BE2C (cell line): Measurements from ENCODE around the gene GAB3.

Experiments used
- DNase-seq: peaks from one replicate; pipeline ENCODE4 v3.0.0-alpha.2; 2020
- H3K27me3 ChIP-seq: fragments of 250-450 bp; sonication (Bioruptor Pico); 2 replicates; pipeline ENCODE4 v1.5.1; 2020; ENCODE audit warnings: mild to moderate bottlenecking
- H3K36me3 ChIP-seq: fragments of 250-450 bp; sonication (Bioruptor Pico); 2 replicates; pipeline ENCODE4 v1.5.1; 2020; ENCODE audit warnings: mild to moderate bottlenecking
- H3K4me1 ChIP-seq: fragments of 250-450 bp; sonication (Bioruptor Pico); 2 replicates; pipeline ENCODE4 v1.5.1; 2020
- H3K4me3 ChIP-seq: 2 replicates; pipeline ENCODE4 v1.5.1; 2011; ENCODE audit warnings: low read depth, low read length
- H3K9me3 ChIP-seq: fragments of 250-450 bp; sonication (Bioruptor Pico); 2 replicates; pipeline ENCODE4 v1.5.1; 2020
- CTCF ChIP-seq: IDR thresholded peaks from 2 replicates; pipeline ENCODE4 v1.5.1; 2012; ENCODE audit warnings: mild to moderate bottlenecking, low read depth, low read length

Gene GAB3

GRCh38 chrX:154791939-154792338, 41.1 kb upstream of the GAB3 start:
- Histone ChIP-seq H3K27me3 (no peaks in the 10 kb centered on the region), H3K36me3 (no peaks in the 10 kb centered on the region), H3K4me3 (no peak overlapping the region), H3K4me1 (no peaks in the 10 kb centered on the region), H3K9me3 (no peaks in the 10 kb centered on the region)
- TF ChIP-seq CTCF = no peak
- no peak for DNase-seq

GRCh38 chrX:154791467-154791866, 40.6 kb upstream of the GAB3 start:
- Histone ChIP-seq H3K36me3 (no peaks in the 10 kb centered on the region), H3K4me3 (no peak overlapping the region), H3K4me1 (no peaks in the 10 kb centered on the region), H3K27me3 (no peaks in the 10 kb centered on the region), H3K9me3 (no peaks in the 10 kb centered on the region)
- DNase-seq = no peak
- TF ChIP-seq CTCF = no peak

GRCh38 chrX:154785716-154786115, 34.8 kb upstream of the GAB3 start:
- Histone ChIP-seq H3K27me3 (no peaks in the 10 kb centered on the region), H3K4me1 (no peaks in the 10 kb centered on the region), H3K9me3 (no peaks in the 10 kb centered on the region), H3K36me3 (no peaks in the 10 kb centered on the region), H3K4me3 (no peak overlapping the region)
- DNase-seq = no peak
- no peak for TF ChIP-seq CTCF

- Histone ChIP-seq H3K9me3 (no peaks in the 10 kb centered on the region), H3K36me3 (peaks cover 2% of the 10 kb centered on the region), H3K4me1 (no peaks in the 10 kb centered on the region), H3K27me3 (no peaks in the 10 kb centered on the region), H3K4me3 (no peak overlapping the region)
- DNase-seq = no peak
- no peak for TF ChIP-seq CTCF
Measured at GRCh38 chrX:154784149-154784995, 33.5 kb upstream of the GAB3 start.

GRCh38 chrX:154780968-154781367, 30.1 kb upstream of the GAB3 start:
- H3K36me3 ChIP-seq = peaks cover 32% of the 10 kb centered on the region
- H3K27me3 ChIP-seq = no peaks in the 10 kb centered on the region
- no peak for DNase-seq
- H3K9me3 ChIP-seq = no peaks in the 10 kb centered on the region
- no peaks in the 10 kb centered on the region for H3K4me1 ChIP-seq
- no peak overlapping the region for H3K4me3 ChIP-seq
- TF ChIP-seq CTCF = no peak

GRCh38 chrX:154779261-154779660, 28.4 kb upstream of the GAB3 start:
- TF ChIP-seq CTCF = no peak
- Histone ChIP-seq H3K4me3 (no peak overlapping the region), H3K4me1 (no peaks in the 10 kb centered on the region), H3K9me3 (no peaks in the 10 kb centered on the region), H3K27me3 (no peaks in the 10 kb centered on the region), H3K36me3 (peaks cover 49% of the 10 kb centered on the region)
- DNase-seq = no peak
